ENCODE measurements around the gene TUBA1A. TPM values are rescaled to one million over a fixed set of nuclear protein-coding genes. Genes with fewer than 3 reads are reported as not detected.
A peak's percentile ranks its signal among the peaks of the same experiment; 100 is the strongest.
"Not testable (repeated sequence)": the region's sequence is repeated elsewhere in the genome, so short reads cannot be mapped to it uniquely, and the experiment has no call there.

TUBA1A gene
- total RNA-seq, 4 donors from 2014 or later = 24.6 to 64.4 (median 32.1) TPM

DNA sequence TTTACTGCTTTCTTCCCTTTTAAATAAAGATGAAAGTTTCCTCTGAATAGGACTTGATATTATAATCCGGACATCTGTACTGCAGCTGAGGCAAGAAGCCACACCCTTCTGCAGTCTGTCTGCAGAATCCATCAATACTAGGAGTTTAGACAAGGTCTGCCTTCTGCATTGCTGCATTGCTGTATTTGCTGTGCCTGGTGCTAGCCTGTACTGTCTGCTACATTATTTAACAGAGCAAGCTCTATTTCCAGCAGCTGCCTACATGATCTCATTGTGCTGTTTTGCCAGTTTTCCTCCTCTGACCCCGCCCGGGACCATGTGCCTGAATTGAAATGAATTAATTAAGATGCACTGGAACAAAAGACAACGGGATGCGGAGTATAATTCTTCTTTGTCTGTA is 1.7 kb downstream of the TUBA1A start:
- H3K27ac ChIP-seq = no peak overlapping the region
- H3K4me1 ChIP-seq = no peaks in the 10 kb centered on the region
- intact Hi-C loops (cut with DNase I) = no loop called here
- TF ChIP-seq, protein P1, sequence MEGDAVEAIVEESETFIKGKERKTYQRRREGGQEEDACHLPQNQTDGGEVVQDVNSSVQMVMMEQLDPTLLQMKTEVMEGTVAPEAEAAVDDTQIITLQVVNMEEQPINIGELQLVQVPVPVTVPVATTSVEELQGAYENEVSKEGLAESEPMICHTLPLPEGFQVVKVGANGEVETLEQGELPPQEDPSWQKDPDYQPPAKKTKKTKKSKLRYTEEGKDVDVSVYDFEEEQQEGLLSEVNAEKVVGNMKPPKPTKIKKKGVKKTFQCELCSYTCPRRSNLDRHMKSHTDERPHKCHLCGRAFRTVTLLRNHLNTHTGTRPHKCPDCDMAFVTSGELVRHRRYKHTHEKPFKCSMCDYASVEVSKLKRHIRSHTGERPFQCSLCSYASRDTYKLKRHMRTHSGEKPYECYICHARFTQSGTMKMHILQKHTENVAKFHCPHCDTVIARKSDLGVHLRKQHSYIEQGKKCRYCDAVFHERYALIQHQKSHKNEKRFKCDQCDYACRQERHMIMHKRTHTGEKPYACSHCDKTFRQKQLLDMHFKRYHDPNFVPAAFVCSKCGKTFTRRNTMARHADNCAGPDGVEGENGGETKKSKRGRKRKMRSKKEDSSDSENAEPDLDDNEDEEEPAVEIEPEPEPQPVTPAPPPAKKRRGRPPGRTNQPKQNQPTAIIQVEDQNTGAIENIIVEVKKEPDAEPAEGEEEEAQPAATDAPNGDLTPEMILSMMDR (IDR thresholded peaks at IDR 0.05) = no peak
- H3K4me3 ChIP-seq (replicated peaks in 1 of 3) = no peak overlapping the region
- H3K36me3 ChIP-seq = no peaks in the 10 kb centered on the region
- peak; percentile 4 to 9 for DNase-seq
- no peaks in the 10 kb centered on the region for H3K9me3 ChIP-seq
- no peaks in the 10 kb centered on the region for H3K27me3 ChIP-seq
- 63 to 68% methylated on average over 5 of the region's 5 CpGs for WGBS, 2 donors

DNA sequence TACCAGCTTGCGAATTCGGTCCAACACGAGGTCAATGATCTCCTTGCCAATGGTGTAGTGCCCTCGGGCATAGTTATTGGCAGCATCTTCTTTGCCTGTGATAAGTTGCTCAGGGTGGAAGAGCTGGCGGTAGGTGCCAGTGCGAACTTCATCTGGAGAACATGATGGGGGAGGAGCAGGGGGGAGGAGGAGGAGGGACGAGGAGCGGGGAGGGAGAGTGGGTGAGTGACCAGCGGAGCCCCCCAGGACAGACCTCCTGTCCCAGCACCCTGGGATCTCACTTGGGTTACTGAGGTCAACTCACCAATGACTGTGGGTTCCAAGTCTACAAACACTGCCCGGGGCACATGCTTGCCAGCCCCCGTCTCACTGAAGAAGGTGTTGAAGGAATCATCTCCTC is 2.6 kb downstream of the TUBA1A start:
- H3K4me3 ChIP-seq (replicated peaks in 1 of 3); H3K27ac ChIP-seq; H3K36me3 ChIP-seq; DNase-seq; H3K27me3 ChIP-seq; H3K9me3 ChIP-seq; H3K4me1 ChIP-seq; intact Hi-C loops (cut with DNase I): not testable (repeated sequence)
- WGBS, 2 donors = 89 to 90% methylated on average over 11 of the region's 11 CpGs

DNA sequence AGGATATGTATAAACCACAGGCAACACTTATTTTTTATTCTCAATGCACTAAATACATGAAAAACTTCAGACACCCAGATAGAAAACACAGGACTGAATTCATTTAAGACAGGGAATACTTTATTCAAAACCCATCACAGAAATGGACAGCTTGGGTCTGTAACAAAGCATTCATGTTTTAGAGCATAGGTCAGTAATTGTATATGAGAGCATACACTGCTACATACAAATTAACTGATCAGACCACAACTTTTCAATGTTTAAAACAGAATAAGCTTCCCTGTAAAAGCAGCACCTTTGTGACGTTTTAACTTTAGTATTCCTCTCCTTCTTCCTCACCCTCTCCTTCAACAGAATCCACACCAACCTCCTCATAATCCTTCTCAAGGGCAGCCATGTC is 4.2 kb downstream of the TUBA1A start:
- H3K4me3 ChIP-seq (replicated peaks in 1 of 3); H3K27ac ChIP-seq; H3K36me3 ChIP-seq; H3K9me3 ChIP-seq; H3K4me1 ChIP-seq; DNase-seq; H3K27me3 ChIP-seq; intact Hi-C loops (cut with DNase I): not testable (repeated sequence)
- 77 to 90% methylated on average over 1 of the region's 1 CpG for WGBS, 2 donors

DNA sequence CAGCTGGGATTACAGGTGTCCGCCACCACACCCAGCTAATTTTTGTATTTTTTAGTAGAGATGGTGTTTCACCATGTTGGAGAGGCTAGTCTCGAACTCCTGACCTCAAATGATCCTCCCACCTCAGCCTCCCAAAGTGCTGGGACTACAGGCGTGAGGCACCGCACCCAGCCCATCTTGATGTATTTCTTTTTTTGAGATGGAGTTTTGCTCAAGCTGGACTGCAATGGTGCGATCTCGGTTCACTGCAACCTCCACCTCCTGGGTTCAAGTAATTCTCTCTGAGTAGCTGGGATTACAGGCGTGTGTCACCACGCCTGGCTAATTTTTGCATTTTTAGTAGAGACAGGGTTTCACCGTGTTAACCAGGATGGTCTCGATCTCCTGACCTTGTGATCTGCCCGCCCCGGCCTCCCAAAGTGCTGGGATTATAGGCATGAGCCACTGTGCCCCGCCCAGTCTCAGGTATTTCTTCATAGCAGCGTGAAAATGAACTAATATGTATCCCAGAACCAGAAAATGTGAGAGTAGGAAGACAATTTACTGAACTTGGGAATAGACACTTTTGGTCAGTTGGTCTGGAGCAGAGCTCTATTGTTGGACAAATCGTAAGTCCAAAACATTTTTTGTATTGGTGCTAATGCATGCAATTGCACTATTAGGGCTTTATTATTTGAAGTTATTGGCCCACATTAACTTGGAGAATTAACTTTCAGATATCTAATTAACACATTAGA is 5.5 kb downstream of the TUBA1A start:
- H3K9me3 ChIP-seq; H3K36me3 ChIP-seq; H3K27me3 ChIP-seq; H3K27ac ChIP-seq; H3K4me3 ChIP-seq (replicated peaks in 1 of 3); DNase-seq; intact Hi-C loops (cut with DNase I); H3K4me1 ChIP-seq: not testable (repeated sequence)
- WGBS, 2 donors = 88 to 94% methylated on average over 15 of the region's 15 CpGs

DNA sequence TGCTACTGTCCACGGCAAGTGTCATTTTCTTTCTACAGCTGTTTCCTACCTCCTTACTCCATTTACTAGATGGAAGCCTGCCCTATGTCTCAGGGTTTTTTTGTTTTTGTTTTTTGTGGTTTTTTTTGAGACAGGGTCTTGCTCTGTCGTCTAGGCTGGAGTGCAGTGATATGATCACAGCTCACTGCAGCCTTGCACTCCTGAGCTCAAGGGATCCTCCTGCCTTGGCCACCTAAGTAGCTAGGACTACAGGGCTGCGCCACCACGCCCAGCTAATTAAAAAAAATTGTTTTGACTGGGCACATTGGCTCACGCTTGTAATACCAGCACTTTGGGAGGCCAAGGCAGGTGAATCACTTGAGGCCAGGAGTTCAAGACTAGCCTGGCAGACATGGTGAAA is 14.7 kb downstream of the TUBA1A start:
- 71 to 88% methylated on average over 5 of the region's 5 CpGs for WGBS, 2 donors
- no peaks in the 10 kb centered on the region for H3K27me3 ChIP-seq
- H3K4me1 ChIP-seq = no peaks in the 10 kb centered on the region
- no peak overlapping the region for H3K4me3 ChIP-seq (replicated peaks in 1 of 3)
- no peak for DNase-seq
- TF ChIP-seq, protein P1 (IDR thresholded peaks at IDR 0.05) = no peak
- no peak for TF ChIP-seq POLR2A (IDR thresholded peaks at IDR 0.05)
- no peaks in the 10 kb centered on the region for H3K36me3 ChIP-seq
- intact Hi-C loops (cut with DNase I) = no loop called here
- H3K27ac ChIP-seq = no peak overlapping the region
- no peaks in the 10 kb centered on the region for H3K9me3 ChIP-seq

DNA sequence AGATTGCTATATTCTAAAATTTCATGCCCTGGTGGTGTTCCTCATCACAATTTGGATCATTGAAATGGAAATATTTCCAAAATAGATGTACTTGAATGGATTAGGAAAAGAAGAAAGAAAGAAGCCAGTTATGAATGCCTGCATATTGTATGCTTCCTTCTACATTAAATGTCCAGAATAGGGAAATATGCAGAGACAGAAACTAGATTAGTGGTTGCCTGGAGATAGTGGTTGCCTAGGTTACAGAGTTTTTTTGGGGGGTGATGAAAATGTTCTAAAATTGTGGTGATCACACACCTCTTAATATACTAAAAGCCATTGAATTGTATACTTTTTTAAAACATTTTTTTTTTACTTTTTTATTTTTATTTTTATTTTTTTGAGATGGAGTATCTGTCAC is 18.0 kb downstream of the TUBA1A start:
- no peaks in the 10 kb centered on the region for H3K36me3 ChIP-seq
- intact Hi-C loops (cut with DNase I) = no loop called here
- H3K27ac ChIP-seq = no peak overlapping the region
- DNase-seq = no peak
- TF ChIP-seq, protein P1 (IDR thresholded peaks at IDR 0.05) = no peak
- TF ChIP-seq POLR2A (IDR thresholded peaks at IDR 0.05) = no peak
- no peaks in the 10 kb centered on the region for H3K4me1 ChIP-seq
- H3K4me3 ChIP-seq (replicated peaks in 1 of 3) = no peak overlapping the region
- no peaks in the 10 kb centered on the region for H3K9me3 ChIP-seq
- H3K27me3 ChIP-seq = no peaks in the 10 kb centered on the region

DNA sequence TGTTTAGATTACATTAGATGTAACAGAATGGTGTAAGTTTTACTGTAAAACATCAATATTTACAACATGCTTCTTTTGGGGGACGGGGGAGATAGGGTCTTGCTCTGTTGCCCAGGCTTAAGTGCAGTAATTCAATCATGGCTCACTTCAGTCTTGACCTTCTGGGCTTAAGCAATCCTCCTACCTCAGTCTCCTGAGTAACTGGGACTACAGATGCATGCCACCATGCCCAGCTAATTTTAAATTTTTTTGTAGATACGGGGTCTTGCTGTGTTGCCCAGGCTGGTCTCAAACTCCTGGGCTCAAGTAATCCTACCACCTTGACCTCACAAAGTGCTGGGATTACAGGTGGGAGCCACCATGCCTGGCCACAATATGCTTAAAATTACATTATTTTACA is 23.8 kb downstream of the TUBA1A start:
- H3K36me3 ChIP-seq = no peaks in the 10 kb centered on the region
- intact Hi-C loops (cut with DNase I) = no loop called here
- H3K4me1 ChIP-seq = no peaks in the 10 kb centered on the region
- no peak overlapping the region for H3K4me3 ChIP-seq (replicated peaks in 1 of 3)
- no peak for DNase-seq
- H3K27ac ChIP-seq = no peak overlapping the region
- H3K27me3 ChIP-seq = no peaks in the 10 kb centered on the region
- 95 to 100% methylated on average over 2 of the region's 2 CpGs for WGBS, 2 donors
- no peaks in the 10 kb centered on the region for H3K9me3 ChIP-seq
- TF ChIP-seq, protein P1 (IDR thresholded peaks at IDR 0.05) = no peak
- no peak for TF ChIP-seq POLR2A (IDR thresholded peaks at IDR 0.05)

DNA sequence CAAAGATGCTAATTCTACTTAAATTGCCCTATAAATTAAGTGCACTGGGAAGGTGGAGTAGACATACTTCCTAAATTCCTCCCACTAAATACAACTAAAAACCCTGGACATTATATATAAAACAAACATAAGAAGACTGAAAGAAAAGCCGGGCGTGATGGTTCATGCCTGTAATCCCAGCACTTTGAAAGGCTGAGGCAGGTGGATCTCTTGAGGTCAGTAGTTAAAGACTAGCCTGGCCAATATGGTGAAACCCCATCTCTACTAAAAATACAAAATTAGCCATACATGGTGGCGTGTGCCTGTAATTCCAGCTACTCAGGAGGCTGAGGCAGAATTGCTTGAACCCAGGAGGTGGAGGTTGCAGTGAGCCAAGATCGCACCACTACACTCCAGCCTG is 27.0 kb downstream of the TUBA1A start:
- H3K4me3 ChIP-seq (replicated peaks in 1 of 3); intact Hi-C loops (cut with DNase I); H3K36me3 ChIP-seq; H3K9me3 ChIP-seq; H3K27ac ChIP-seq; H3K4me1 ChIP-seq; H3K27me3 ChIP-seq; DNase-seq: not testable (repeated sequence)
- WGBS, 2 donors = 87 to 90% methylated on average over 4 of the region's 4 CpGs
